Calu3 (cell line): Measurements from ENCODE around the gene PXDN. TPM values are rescaled to one million over a fixed set of nuclear protein-coding genes. Genes with fewer than 3 reads are reported as not detected.
"Not testable (repeated sequence)": the region's sequence is repeated elsewhere in the genome, so short reads cannot be mapped to it uniquely, and the experiment has no call there.

ENCODE experiments used
- BruUV-seq: library from RNA; stranded (reverse); fragments of 400-500 nt; replicated peaks from 2 replicates; lab custom pipeline; 2021; lab: Mats Ljungman, UMichigan
- CTCF ChIA-PET: fragments of 300-600 bp; sonication (Branson Sonifier 250); formaldehyde crosslinking; loops from one replicate; lab custom pipeline; 2022; ENCODE audit warnings: antibody characterized with exemption; lab: Charles Lee
- DNase-seq: peaks from one replicate; pipeline ENCODE4 v3.0.0; 2022
- H3K27ac Mint-ChIP-seq: one replicate; pipeline ENCODE4 v1.8.0; 2022; ENCODE audit warnings: mixed read lengths; ENCODE audit not compliant: unreplicated experiment
- H3K27me3 Mint-ChIP-seq: one replicate; pipeline ENCODE4 v1.8.0; 2022; ENCODE audit warnings: mixed read lengths; ENCODE audit not compliant: unreplicated experiment
- H3K36me3 Mint-ChIP-seq: one replicate; pipeline ENCODE4 v1.8.0; 2022; ENCODE audit warnings: mild to moderate bottlenecking, moderate library complexity, mixed read lengths; ENCODE audit not compliant: insufficient read depth, unreplicated experiment
- H3K4me1 Mint-ChIP-seq: one replicate; pipeline ENCODE4 v1.8.0; 2022; ENCODE audit warnings: mild to moderate bottlenecking, low read depth, mixed read lengths; ENCODE audit not compliant: unreplicated experiment
- H3K4me3 Mint-ChIP-seq: one replicate; pipeline ENCODE4 v1.8.0; 2022; ENCODE audit warnings: mild to moderate bottlenecking, low read depth, moderate library complexity, mixed read lengths; ENCODE audit not compliant: unreplicated experiment
- H3K9me3 Mint-ChIP-seq: one replicate; pipeline ENCODE4 v1.8.0; 2022; ENCODE audit warnings: low read depth, mixed read lengths; ENCODE audit not compliant: unreplicated experiment
- intact Hi-C: fragments of 100-400 bp; cut with micrococcal nuclease; formaldehyde crosslinking; loops from one replicate; pipeline ENCODE4 v1.10.0; 2022; ENCODE audit not compliant: unreplicated experiment
- total RNA-seq: library from RNA; stranded (reverse); gene quantifications from 2 replicates; pipeline ENCODE4 v1.2.3, GENCODE V29; 2022
- TF ChIP-seq, protein P1 (sequence below): fragments of 200-600 bp; IDR thresholded peaks from one replicate; pipeline ENCODE4 v1.8.0; 2022; ENCODE audit warnings: antibody characterized with exemption; ENCODE audit not compliant: unreplicated experiment

The PXDN gene
- total RNA-seq, 1 experiment from 2014 or later = not detected

DNA sequence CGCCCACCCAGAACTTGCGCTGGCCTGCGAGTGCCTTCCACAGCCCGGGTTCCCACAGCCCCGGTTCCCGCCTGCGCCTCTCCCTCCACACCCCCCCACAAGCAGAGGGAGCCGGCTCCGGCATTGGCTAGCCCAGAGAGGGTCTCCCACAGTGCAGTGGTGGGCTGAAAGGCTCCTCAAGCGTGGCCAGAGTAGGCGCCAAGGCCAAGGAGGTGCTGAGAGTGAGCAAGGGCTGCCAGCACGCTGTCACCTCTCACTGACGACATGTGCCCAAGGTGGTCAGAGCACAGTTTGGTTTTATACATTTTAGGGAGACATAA is 15.3 kb upstream of the PXDN start:
- TF ChIP-seq, protein P1, sequence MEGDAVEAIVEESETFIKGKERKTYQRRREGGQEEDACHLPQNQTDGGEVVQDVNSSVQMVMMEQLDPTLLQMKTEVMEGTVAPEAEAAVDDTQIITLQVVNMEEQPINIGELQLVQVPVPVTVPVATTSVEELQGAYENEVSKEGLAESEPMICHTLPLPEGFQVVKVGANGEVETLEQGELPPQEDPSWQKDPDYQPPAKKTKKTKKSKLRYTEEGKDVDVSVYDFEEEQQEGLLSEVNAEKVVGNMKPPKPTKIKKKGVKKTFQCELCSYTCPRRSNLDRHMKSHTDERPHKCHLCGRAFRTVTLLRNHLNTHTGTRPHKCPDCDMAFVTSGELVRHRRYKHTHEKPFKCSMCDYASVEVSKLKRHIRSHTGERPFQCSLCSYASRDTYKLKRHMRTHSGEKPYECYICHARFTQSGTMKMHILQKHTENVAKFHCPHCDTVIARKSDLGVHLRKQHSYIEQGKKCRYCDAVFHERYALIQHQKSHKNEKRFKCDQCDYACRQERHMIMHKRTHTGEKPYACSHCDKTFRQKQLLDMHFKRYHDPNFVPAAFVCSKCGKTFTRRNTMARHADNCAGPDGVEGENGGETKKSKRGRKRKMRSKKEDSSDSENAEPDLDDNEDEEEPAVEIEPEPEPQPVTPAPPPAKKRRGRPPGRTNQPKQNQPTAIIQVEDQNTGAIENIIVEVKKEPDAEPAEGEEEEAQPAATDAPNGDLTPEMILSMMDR = no peak
- no peak overlapping the region for H3K27ac Mint-ChIP-seq
- intact Hi-C loops = no loop called here

DNA sequence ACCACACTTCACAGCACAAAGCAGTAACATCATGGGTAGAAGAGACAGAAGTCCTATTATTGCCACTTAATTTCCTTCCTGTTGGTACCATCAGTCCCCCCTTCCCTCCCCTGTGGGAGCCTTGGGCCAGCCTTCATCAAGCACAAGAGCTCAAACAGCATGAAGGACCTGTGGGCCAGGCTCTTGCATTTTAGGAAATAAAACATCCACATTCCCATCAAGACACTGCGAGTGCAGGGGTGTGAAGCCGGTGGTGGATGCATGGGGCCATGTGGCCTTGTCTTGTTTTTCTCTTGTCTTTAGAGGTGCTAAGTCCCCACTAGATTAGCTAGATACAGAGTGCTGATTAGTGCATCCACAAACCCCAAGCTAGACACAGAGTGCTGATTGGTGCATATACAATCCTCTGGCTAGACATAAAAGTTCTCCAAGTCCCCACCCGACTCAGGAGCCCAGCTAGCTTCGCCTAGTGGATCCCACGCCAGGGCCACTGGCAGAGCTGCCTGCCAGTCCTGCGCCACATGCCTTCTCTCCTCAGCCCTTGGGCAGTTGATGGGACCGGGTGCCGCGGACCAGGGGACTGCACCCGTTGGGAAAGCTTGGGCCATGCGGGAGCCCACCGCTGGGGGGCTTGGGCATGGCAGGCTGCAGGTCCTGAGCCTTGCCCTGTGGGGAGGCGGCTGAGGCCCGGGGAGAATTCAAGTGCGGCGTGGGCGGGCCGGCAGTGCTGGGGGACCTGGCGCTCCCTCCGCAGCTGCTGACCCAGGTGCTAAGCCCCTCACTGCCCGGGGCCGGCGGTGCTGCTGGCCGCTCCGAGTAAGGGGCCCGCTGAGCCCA is 14.7 kb upstream of the PXDN start:
- H3K27me3 Mint-ChIP-seq = no peaks in the 10 kb centered on the region
- H3K9me3 Mint-ChIP-seq = peaks cover 12% of the 10 kb centered on the region
- BruUV-seq = no TSS peak
- intact Hi-C loops = no loop called here
- H3K36me3 Mint-ChIP-seq = no peaks in the 10 kb centered on the region
- no peak overlapping the region for H3K4me3 Mint-ChIP-seq
- no peak overlapping the region for H3K27ac Mint-ChIP-seq
- no peaks in the 10 kb centered on the region for H3K4me1 Mint-ChIP-seq
- no peak for DNase-seq
- TF ChIP-seq, protein P1 = no peak
- CTCF ChIA-PET = no interaction called here

More for the DNA sequence above, 15.3 kb upstream of the PXDN start:
- no peaks in the 10 kb centered on the region for H3K4me1 Mint-ChIP-seq
- H3K4me3 Mint-ChIP-seq = no peak overlapping the region
- no peaks in the 10 kb centered on the region for H3K27me3 Mint-ChIP-seq
- no peaks in the 10 kb centered on the region for H3K36me3 Mint-ChIP-seq
- BruUV-seq = no TSS peak
- peaks cover 14% of the 10 kb centered on the region for H3K9me3 Mint-ChIP-seq
- DNase-seq = no peak
- CTCF ChIA-PET = no interaction called here

- H3K36me3 Mint-ChIP-seq = no peaks in the 10 kb centered on the region
- CTCF ChIA-PET = no interaction called here
- intact Hi-C loops = no loop called here
- no peaks in the 10 kb centered on the region for H3K27me3 Mint-ChIP-seq
- no peak for DNase-seq
- H3K9me3 Mint-ChIP-seq = peaks cover 11% of the 10 kb centered on the region
- BruUV-seq = no TSS peak
- H3K4me3 Mint-ChIP-seq = no peak overlapping the region
- TF ChIP-seq, protein P1 = no peak
- H3K4me1 Mint-ChIP-seq = no peaks in the 10 kb centered on the region
- no peak overlapping the region for H3K27ac Mint-ChIP-seq
Observed at GRCh38 chr2:1758171-1758570, 13.9 kb upstream of the PXDN start.

- no TSS peak for BruUV-seq
- no peaks in the 10 kb centered on the region for H3K4me1 Mint-ChIP-seq
- CTCF ChIA-PET = no interaction called here
- H3K27me3 Mint-ChIP-seq = no peaks in the 10 kb centered on the region
- no peaks in the 10 kb centered on the region for H3K36me3 Mint-ChIP-seq
- no peak for DNase-seq
- H3K4me3 Mint-ChIP-seq = no peak overlapping the region
- peaks cover 7% of the 10 kb centered on the region for H3K9me3 Mint-ChIP-seq
- TF ChIP-seq, protein P1 = no peak
- intact Hi-C loops = no loop called here
- no peak overlapping the region for H3K27ac Mint-ChIP-seq
Observed at GRCh38 chr2:1757567-1757966, 13.3 kb upstream of the PXDN start.

DNA sequence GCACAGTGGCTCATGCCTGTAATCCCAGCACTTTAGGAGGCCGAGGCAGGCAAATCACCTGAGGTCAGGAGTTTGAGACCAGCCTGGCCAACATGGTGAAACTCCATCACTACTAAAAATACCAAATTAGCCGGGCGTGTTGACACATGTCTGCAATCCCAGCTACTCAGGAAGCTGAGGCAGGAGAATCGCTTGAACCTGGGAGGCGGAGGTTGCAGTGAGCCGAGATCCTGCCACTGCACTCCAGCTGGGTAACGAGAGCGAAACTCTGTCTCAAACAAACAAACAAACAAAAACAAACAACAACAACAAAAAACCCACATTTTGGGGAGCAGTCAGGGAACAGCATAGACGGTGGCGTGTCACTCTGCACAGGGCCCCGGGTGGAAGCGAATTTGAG is 12.8 kb upstream of the PXDN start:
- H3K9me3 Mint-ChIP-seq, H3K36me3 Mint-ChIP-seq, BruUV-seq, intact Hi-C loops, H3K4me3 Mint-ChIP-seq, CTCF ChIA-PET, H3K27me3 Mint-ChIP-seq, H3K4me1 Mint-ChIP-seq, DNase-seq, H3K27ac Mint-ChIP-seq: not testable (repeated sequence)
